Kidney capillary endothelial cell (primary cell): ENCODE measurements around the gene PHACTR3.
A peak's percentile ranks its signal among the peaks of the same experiment; 100 is the strongest.
"Not testable (repeated sequence)": the region's sequence is repeated elsewhere in the genome, so short reads cannot be mapped to it uniquely, and the experiment has no call there.

Source experiments
- DNase-seq: peaks from one replicate; pipeline ENCODE4 v3.0.0-alpha.2; 2018; ENCODE audit warnings: low spot score

PHACTR3 gene

GRCh38 chr20:59603781-59604541, at the start of gene PHACTR3:
Gene PHACTR3, plus strand, starts transcription at chr20:59604540. Its CDS starts 475 bp downstream, at chr20:59605015.
- no peak for DNase-seq

GRCh38 chr20:59557733-59558529, 46.4 kb upstream of the PHACTR3 start:
- DNase-seq = not testable (repeated sequence)

GRCh38 chr20:59559024-59559817, 45.1 kb upstream of the PHACTR3 start:
- no peak for DNase-seq

GRCh38 chr20:59559863-59560262, 44.5 kb upstream of the PHACTR3 start:
- DNase-seq = no peak

- DNase-seq = peak; percentile 19
These were observed 43.6 kb upstream of the PHACTR3 start for GRCh38 chr20:59560588-59561227.

GRCh38 chr20:59561228-59561605, 43.1 kb upstream of the PHACTR3 start:
- no peak for DNase-seq

- DNase-seq = no peak
These were observed 42.6 kb upstream of the PHACTR3 start for GRCh38 chr20:59561614-59562277.

GRCh38 chr20:59564171-59564570, 40.2 kb upstream of the PHACTR3 start:
- DNase-seq = no peak

GRCh38 chr20:59564943-59565342, 39.4 kb upstream of the PHACTR3 start:
- no peak for DNase-seq

GRCh38 chr20:59565768-59566461, 38.4 kb upstream of the PHACTR3 start:
- no peak for DNase-seq

- no peak for DNase-seq
These were observed 37.5 kb upstream of the PHACTR3 start for GRCh38 chr20:59566631-59567524.

- no peak for DNase-seq
These were observed 36.5 kb upstream of the PHACTR3 start for GRCh38 chr20:59567585-59568508.

- no peak for DNase-seq
These were observed 35.8 kb upstream of the PHACTR3 start for GRCh38 chr20:59568509-59569024.

GRCh38 chr20:59569305-59569704, 35.0 kb upstream of the PHACTR3 start:
- DNase-seq = no peak

- no peak for DNase-seq
These were observed 33.2 kb upstream of the PHACTR3 start for GRCh38 chr20:59571151-59571550.

GRCh38 chr20:59571551-59572314, 32.6 kb upstream of the PHACTR3 start:
- DNase-seq = peak; percentile 29

GRCh38 chr20:59572515-59572914, 31.8 kb upstream of the PHACTR3 start:
- no peak for DNase-seq

- no peak for DNase-seq
These were observed 30.5 kb upstream of the PHACTR3 start for GRCh38 chr20:59573837-59574236.
